Measurements from ENCODE around the gene HEPN1.

Gene HEPN1

GRCh38 chr11:124886476-124886875, 32.6 kb upstream of the HEPN1 start:
- DNase-seq: no peak

DNA sequence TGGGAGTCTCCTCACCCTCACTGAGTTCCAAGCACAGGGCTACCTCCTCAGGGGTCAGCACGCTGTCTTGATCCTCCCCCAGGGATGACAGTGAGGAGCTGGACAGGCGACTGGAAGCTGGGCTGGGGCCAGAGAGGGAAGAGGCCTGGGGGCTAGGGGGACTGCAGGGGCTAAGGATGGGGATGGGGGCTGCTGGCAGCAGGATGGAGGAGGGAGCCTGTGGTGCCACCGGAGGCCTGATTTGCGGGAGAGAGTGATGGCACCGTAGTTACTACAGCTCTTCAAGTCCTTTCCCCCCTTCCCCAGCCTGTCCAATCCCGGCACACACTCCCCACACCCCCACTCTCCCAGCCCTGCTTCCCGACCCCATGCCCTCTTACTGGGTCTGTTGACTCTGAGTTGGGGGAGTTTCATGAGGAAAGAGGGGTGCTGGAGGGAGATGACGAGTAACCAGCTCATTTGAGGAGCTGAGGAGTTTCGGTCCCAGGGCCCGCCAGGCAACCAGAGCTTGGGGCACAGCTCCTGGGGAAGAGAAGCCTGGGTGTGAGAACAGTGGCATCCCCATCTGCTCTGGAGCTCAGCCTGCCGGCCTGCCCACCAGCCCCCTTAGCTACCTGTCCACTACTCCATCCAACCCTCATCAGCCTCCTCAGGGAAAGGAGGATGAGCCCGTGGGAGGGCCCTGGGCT, 31.9 kb upstream of the HEPN1 start:
- no peak for DNase-seq

GRCh38 chr11:124887667-124888013, 31.4 kb upstream of the HEPN1 start:
- no peak for DNase-seq

GRCh38 chr11:124889191-124890091, 29.6 kb upstream of the HEPN1 start:
- DNase-seq: no peak

GRCh38 chr11:124890151-124890550, 28.9 kb upstream of the HEPN1 start:
- no peak for DNase-seq

DNA sequence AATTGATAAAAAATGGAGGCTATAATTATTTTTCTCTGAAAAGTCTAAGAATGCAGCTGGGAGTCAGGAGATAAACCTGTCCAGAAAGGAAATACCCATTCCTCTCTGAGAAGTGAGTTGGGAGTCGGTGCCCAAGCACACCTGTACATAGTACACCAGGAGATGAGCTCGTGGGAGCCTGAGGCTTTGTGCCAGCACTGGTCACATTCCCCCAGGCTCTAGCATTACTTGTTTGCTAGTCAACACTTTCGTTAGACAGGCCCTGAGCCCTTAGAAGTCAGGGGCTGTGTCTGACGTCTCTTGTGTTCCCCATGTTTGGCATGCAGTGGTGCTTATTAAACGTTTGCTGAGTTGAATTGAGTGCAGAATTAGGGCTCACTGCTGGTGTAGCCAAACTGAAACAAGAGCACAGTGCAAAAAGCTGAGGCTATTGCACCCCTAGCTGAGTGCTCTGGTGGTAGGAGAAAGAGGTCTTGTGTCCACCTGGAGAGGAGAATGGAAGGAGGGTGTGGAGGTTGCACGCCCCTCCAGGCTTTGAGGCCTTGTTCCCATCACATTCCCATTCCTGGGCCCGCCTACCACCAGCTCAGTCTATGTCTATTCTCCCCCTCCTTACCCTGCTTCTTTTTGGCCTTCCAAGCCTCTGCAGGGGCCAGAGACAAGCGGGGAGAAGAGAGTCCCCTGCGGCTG, 28.2 kb upstream of the HEPN1 start:
- no peak for DNase-seq

DNA sequence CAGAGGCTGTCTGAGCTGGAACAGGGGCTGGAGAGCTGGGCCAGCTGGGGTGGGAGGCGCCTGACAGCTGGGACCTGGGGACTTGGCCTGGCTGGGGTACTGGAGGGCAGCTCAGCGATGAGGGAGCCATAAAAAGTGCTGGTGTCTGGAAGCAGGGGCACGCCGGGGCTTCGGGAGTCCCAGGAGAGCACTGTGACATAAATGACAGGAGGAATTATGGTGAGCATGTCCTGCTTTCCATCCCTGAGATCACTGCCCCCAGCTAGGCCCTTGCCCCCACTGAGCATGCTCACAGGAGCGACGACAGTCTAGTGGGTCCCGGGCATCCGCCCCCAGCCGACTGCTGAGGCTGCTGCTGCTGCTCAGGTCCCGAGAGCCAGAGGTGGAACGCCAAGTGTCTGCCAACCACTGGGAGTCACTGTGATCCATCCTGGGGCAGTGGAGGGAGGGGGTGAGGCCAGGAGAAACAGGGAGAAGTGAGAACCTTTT, 27.6 kb upstream of the HEPN1 start:
- no peak for DNase-seq

DNA sequence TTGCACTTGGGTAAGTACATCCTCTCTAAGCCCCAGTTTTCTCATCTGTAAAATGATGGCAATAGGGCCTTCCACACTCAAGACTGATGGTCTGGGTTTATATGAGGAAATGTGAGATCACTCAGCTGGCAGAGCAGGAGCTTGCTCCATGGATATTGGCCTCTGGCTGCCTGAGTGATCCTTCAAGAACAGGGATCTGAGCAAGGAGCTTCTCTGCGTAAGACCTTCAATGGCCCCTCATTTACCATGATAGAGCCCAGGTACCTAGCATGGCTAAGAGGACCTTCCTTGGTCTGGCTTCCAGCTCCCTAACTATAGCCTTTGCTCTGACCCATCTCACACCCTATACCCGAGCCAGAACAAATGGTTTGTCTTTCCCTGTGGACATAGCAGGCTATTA, 26.9 kb upstream of the HEPN1 start:
- DNase-seq: no peak

GRCh38 chr11:124892750-124893454, 26.1 kb upstream of the HEPN1 start:
- DNase-seq: no peak

- DNase-seq: no peak
These were observed 25.2 kb upstream of the HEPN1 start for GRCh38 chr11:124893781-124894401.

- no peak for DNase-seq
These were observed 24.2 kb upstream of the HEPN1 start for GRCh38 chr11:124894606-124895430.

DNA sequence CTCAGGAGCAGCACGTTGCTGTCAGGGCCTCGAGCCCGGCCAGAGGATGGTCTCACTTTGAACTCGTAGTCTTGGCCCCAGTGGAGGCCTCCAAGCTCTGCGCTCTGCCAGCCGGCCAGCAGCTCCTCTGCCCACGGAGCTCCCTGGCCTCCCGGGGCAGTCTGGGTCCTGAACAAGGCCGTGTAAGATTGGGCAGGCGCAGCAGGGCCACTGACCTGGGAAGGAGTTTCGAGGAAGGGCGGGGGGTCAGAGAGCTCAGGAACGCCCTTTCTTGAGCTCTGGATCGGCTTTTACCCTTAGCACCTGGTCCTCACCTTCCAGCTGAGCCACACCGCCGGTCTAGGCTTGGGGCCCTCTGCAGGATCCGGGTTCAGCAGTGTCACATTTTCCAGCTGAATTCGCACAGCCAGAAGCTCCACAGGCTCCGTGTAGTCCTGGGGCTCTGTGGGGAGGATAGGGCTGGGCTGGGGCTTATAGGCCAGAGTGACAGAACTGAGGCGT, 23.5 kb upstream of the HEPN1 start:
- no peak for DNase-seq

- no peak for DNase-seq
These were observed 22.8 kb upstream of the HEPN1 start for GRCh38 chr11:124896071-124896750.

- DNase-seq: no peak
These were observed 22.1 kb upstream of the HEPN1 start for GRCh38 chr11:124896821-124897391.

- no peak for DNase-seq
These were observed 21.3 kb upstream of the HEPN1 start, which contains the start of gene ROBO4 for GRCh38 chr11:124897674-124898262. Gene ROBO4 (minus strand): TSS chr11:124897865. CDS start chr11:124897795, 70 bp downstream.

- no peak for DNase-seq
These were observed 20.8 kb upstream of the HEPN1 start for GRCh38 chr11:124898263-124898680.

GRCh38 chr11:124898711-124899110, 20.3 kb upstream of the HEPN1 start:
- DNase-seq: no peak

DNA sequence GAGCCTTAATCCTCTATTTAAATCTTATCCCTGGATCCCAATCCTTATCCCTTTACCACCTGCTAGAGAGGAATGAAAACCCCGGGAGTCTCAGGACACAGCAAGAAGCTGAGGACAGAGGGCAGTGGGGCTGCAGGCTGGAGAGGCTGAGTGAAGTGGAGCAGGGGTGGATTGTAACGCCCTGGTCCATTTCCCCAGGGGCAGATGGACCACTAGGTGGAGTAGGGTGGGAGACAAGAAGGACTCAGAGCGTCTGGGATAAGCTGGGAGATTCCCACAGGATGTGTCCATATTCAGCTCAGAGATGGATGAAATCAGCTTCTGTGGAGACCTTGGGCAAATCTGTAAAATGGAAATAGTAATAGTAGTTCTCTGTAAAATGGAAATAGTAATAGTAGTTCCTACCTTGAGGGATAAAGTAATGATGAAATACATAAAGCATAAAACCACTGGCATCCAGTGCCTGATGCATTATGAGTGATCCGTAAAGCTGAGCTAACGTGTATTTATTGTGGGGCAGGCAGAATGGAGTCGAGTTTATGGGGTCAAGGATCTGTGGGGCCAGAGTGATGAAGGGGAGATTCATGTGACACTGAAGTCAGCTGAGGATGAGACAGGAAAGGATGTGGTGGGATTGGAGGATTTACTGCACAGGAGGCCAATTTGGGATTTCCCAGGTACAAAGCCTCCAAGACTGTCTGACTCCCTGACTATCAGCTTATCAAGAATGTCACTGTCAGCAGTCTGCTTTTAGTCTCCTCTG, 19.5 kb upstream of the HEPN1 start:
- DNase-seq: no peak

GRCh38 chr11:124900464-124900863, 18.6 kb upstream of the HEPN1 start:
- no peak for DNase-seq

Measured in effector CD4-positive, alpha-beta T cell (primary cell).